Activated T-cell treated with anti-CD3 and anti-CD28 coated beads, Interleukin-2, amount 50 U/mL, for 72 hours (primary cell): Measurements from ENCODE around the gene TANC1. TPM values are rescaled to one million over a fixed set of nuclear protein-coding genes. Genes with fewer than 3 reads are reported as not detected.
"Not testable (repeated sequence)": the region's sequence is repeated elsewhere in the genome, so short reads cannot be mapped to it uniquely, and the experiment has no call there.

ENCODE experiments used
- ATAC-seq, 2 donors: fragments of 150-1000 bp; cut with Tn5 transposase; replicated peaks in 1 of 2; 2 replicates each; pipeline ENCODE4 v1.10.0; 2021; ENCODE audit warnings: moderate library complexity in 2 of 2, mild to moderate bottlenecking in 1 of 2
- DNase-seq, 2 donors: peaks; one replicate each; pipeline ENCODE4 v3.0.0; 2021 to 2022; ENCODE audit warnings: mixed read lengths in 1 of 2
- H3K27ac Mint-ChIP-seq: one replicate; pipeline ENCODE4 v1.8.0; 2022; ENCODE audit warnings: mild to moderate bottlenecking, moderate library complexity, mixed read lengths
- H3K27me3 Mint-ChIP-seq: one replicate; pipeline ENCODE4 v1.8.0; 2022; ENCODE audit warnings: low read depth, mixed read lengths
- H3K36me3 Mint-ChIP-seq, 2 donors: one replicate each; pipeline ENCODE4 v1.8.0; 2022; ENCODE audit warnings: mixed read lengths in 2 of 2, mild to moderate bottlenecking in 1 of 2; ENCODE audit not compliant: insufficient read depth in 2 of 2
- H3K4me1 Mint-ChIP-seq: one replicate; pipeline ENCODE4 v1.8.0; 2022; ENCODE audit warnings: low read depth, mixed read lengths
- H3K4me3 Mint-ChIP-seq, 2 donors: one replicate each; pipeline ENCODE4 v1.8.0; 2022; ENCODE audit warnings: mild to moderate bottlenecking in 2 of 2, mixed read lengths in 2 of 2, moderate library complexity in 2 of 2
- H3K9me3 Mint-ChIP-seq, 2 donors: one replicate each; pipeline ENCODE4 v1.8.0; 2022; ENCODE audit warnings: mixed read lengths in 2 of 2
- total RNA-seq, 2 donors: library from RNA; stranded (reverse); gene quantifications; one replicate each; pipeline ENCODE4 v1.2.3, GENCODE V29; 2022

Gene TANC1
- total RNA-seq, 2 donors from 2014 or later: 0.35 to 1.6 TPM

DNA sequence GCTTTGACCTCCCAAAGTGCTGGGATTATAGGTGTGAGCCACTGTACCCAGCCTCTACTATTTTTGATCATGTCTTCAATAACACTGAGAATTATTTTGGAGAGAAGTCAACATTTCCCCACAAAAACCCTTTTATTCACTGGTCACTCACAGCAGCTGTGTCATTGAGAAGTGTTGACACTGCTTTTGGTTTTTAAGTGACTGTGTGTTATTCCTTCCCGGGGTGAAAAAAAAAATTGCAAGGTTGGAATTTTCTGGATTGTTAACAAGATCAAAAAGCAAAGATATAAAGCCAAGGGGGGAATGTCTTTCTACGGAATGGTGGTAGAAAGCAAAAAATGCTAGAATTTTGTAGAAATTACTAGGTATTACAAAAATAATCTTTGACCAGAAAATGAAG, 61.5 kb downstream of the TANC1 start:
- no peaks in the 10 kb centered on the region for H3K36me3 Mint-ChIP-seq

GRCh38 chr2:159030674-159031380, 62.4 kb downstream of the TANC1 start:
- Mint-ChIP-seq H3K27me3 (no peaks in the 10 kb centered on the region), H3K4me1 (no peaks in the 10 kb centered on the region), H3K9me3 (no peaks in the 10 kb centered on the region), H3K36me3 (no peaks in the 10 kb centered on the region), H3K4me3 (no peak overlapping the region), H3K27ac (no peak overlapping the region)
- DNase-seq (no peak), ATAC-seq (no peak)

More for the DNA sequence above, 61.5 kb downstream of the TANC1 start:
- H3K27me3 Mint-ChIP-seq: no peaks in the 10 kb centered on the region
- H3K4me3 Mint-ChIP-seq: no peak overlapping the region
- H3K9me3 Mint-ChIP-seq: no peaks in the 10 kb centered on the region
- no peak overlapping the region for H3K27ac Mint-ChIP-seq
- ATAC-seq: no peak
- H3K4me1 Mint-ChIP-seq: no peaks in the 10 kb centered on the region
- no peak for DNase-seq

DNA sequence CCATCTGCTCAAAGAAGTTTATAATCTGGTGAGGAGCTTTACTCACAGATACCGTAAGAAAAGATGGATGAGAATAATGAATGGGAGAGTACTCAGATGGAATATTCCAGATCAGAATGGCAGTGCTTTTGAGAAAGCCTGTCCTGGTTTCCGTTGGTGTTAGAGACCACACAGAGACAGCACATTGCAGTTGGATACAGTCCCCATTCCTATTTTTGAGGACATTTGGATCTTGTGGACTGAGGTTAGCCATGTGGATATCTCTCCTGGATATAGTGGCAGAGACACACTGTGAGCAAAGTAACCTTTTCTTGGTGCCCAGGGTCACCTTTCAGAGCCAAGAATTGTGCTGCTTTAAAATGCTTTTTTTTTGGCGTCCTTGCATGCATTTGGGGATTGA, 63.7 kb downstream of the TANC1 start:
- Mint-ChIP-seq H3K27me3 (no peaks in the 10 kb centered on the region), H3K36me3 (no peaks in the 10 kb centered on the region), H3K4me3 (no peak overlapping the region), H3K27ac (no peak overlapping the region), H3K4me1 (no peaks in the 10 kb centered on the region), H3K9me3 (no peaks in the 10 kb centered on the region)
- DNase-seq (no peak), ATAC-seq (no peak)

GRCh38 chr2:159032580-159032979, 64.1 kb downstream of the TANC1 start:
- Mint-ChIP-seq H3K4me1 (no peaks in the 10 kb centered on the region), H3K36me3 (no peaks in the 10 kb centered on the region), H3K4me3 (no peak overlapping the region), H3K27ac (no peak overlapping the region), H3K27me3 (no peaks in the 10 kb centered on the region), H3K9me3 (peaks cover 0 to 1% of the 10 kb centered on the region in 2 donors)
- no peak for DNase-seq
- ATAC-seq: no peak

GRCh38 chr2:159034713-159035112, 66.3 kb downstream of the TANC1 start:
- H3K4me3 Mint-ChIP-seq: no peak overlapping the region
- no peaks in the 10 kb centered on the region for H3K36me3 Mint-ChIP-seq
- H3K9me3 Mint-ChIP-seq: peaks cover 2 to 5% of the 10 kb centered on the region in 2 donors
- no peaks in the 10 kb centered on the region for H3K4me1 Mint-ChIP-seq
- ATAC-seq (no peak), DNase-seq (no peak)
- no peaks in the 10 kb centered on the region for H3K27me3 Mint-ChIP-seq
- no peak overlapping the region for H3K27ac Mint-ChIP-seq

- Mint-ChIP-seq H3K27ac (no peak overlapping the region), H3K36me3 (no peaks in the 10 kb centered on the region), H3K27me3 (no peaks in the 10 kb centered on the region), H3K4me1 (no peaks in the 10 kb centered on the region), H3K9me3 (peaks cover 5 to 8% of the 10 kb centered on the region in 2 donors), H3K4me3 (no peak overlapping the region)
- ATAC-seq: peak in 1 of 2 donors; percentile 54
- peak in 1 of 2 donors; percentile 26 for DNase-seq
These were observed 67.5 kb downstream of the TANC1 start for GRCh38 chr2:159035790-159036411.

- H3K4me3 Mint-ChIP-seq, H3K27ac Mint-ChIP-seq, H3K4me1 Mint-ChIP-seq, DNase-seq, H3K36me3 Mint-ChIP-seq, H3K9me3 Mint-ChIP-seq, ATAC-seq, H3K27me3 Mint-ChIP-seq: not testable (repeated sequence)
These were observed 68.0 kb downstream of the TANC1 start for GRCh38 chr2:159036461-159036860.

DNA sequence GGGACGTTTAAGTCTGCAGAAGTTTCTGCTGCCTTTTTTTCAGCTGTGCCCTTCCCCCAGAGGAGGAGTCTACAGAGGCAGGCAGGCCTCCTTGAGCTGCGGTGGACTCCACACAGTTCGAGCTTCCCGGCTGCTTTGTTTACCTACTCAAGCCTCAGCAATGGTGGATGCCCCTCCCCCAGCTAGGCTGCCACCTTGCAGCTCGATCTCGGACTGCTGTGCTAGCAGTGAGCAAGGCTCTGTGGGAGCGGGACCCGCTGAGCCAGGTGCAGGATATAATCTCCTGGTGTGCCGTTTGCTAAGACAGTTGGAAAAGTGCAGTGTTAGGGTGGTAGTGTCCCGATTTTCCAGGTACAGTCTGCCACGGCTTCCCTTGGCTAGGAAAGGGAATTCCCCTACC, 72.9 kb downstream of the TANC1 start:
- DNase-seq, ATAC-seq: not testable (repeated sequence)

GRCh38 chr2:159042115-159042850, 73.8 kb downstream of the TANC1 start:
- Mint-ChIP-seq H3K27ac (no peak overlapping the region), H3K36me3 (no peaks in the 10 kb centered on the region), H3K4me1 (no peaks in the 10 kb centered on the region), H3K9me3 (peaks cover 5 to 8% of the 10 kb centered on the region in 2 donors), H3K4me3 (no peak overlapping the region), H3K27me3 (peaks cover 12% of the 10 kb centered on the region)
- no peak for ATAC-seq
- no peak for DNase-seq

More for the DNA sequence above, 72.9 kb downstream of the TANC1 start:
- H3K4me1 Mint-ChIP-seq, H3K36me3 Mint-ChIP-seq, H3K4me3 Mint-ChIP-seq, H3K9me3 Mint-ChIP-seq, H3K27ac Mint-ChIP-seq: not testable (repeated sequence)
- H3K27me3 Mint-ChIP-seq: peaks cover 12% of the 10 kb centered on the region

DNA sequence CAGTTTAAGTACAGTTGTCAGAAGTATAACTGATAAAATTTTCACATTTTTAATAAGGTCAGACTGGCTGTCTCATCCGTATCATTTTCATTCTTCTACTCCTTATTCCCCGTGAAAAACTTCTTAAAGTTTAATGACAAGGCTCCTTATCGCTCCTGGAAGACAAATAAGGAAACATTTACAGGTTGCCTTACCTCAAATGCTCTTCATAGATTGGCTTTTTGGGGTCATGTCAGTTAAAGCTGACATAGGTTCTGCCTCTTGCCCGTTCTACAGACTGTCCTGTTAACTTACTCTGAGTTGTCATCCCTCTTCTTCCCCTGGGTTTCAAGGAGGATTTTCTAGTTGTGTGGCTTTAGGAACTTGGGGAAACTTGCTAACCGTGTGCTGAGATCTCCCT, 75.3 kb downstream of the TANC1 start:
- H3K4me1 Mint-ChIP-seq: no peaks in the 10 kb centered on the region
- H3K4me3 Mint-ChIP-seq: no peak overlapping the region
- H3K36me3 Mint-ChIP-seq: no peaks in the 10 kb centered on the region
- DNase-seq (no peak), ATAC-seq (no peak)
- no peak overlapping the region for H3K27ac Mint-ChIP-seq
- H3K9me3 Mint-ChIP-seq: peaks cover 0 to 6% of the 10 kb centered on the region in 2 donors
- peaks cover 12% of the 10 kb centered on the region for H3K27me3 Mint-ChIP-seq

- ATAC-seq (no peak), DNase-seq (no peak)
- Mint-ChIP-seq H3K36me3 (no peaks in the 10 kb centered on the region), H3K27ac (no peak overlapping the region), H3K9me3 (peaks cover 0 to 6% of the 10 kb centered on the region in 2 donors), H3K4me3 (no peak overlapping the region), H3K4me1 (no peaks in the 10 kb centered on the region), H3K27me3 (peaks cover 12% of the 10 kb centered on the region)
These were observed 76.4 kb downstream of the TANC1 start for GRCh38 chr2:159044804-159045286.

GRCh38 chr2:159045545-159046454, 77.4 kb downstream of the TANC1 start:
- ATAC-seq (no peak), DNase-seq (no peak)
- H3K36me3 Mint-ChIP-seq: no peaks in the 10 kb centered on the region
- no peaks in the 10 kb centered on the region for H3K4me1 Mint-ChIP-seq
- H3K9me3 Mint-ChIP-seq: no peaks in the 10 kb centered on the region
- H3K4me3 Mint-ChIP-seq: no peak overlapping the region
- H3K27ac Mint-ChIP-seq: no peak overlapping the region
- peaks cover 12% of the 10 kb centered on the region for H3K27me3 Mint-ChIP-seq
